Activated CD4-positive, alpha-beta T cell treated with anti-CD3 and anti-CD28 coated beads, Interleukin-2, amount 50 U/mL, for 24 hours (primary cell): ENCODE data around the gene CCDC9.
"Not testable (repeated sequence)": the region's sequence is repeated elsewhere in the genome, so short reads cannot be mapped to it uniquely, and the experiment has no call there.

Experiments used
- DNase-seq, 2 donors: peaks; one replicate each; pipeline ENCODE4 v3.0.0-alpha.2; 2020; ENCODE audit warnings: low read depth in 1 of 2, low spot score in 1 of 2

Gene CCDC9

DNA sequence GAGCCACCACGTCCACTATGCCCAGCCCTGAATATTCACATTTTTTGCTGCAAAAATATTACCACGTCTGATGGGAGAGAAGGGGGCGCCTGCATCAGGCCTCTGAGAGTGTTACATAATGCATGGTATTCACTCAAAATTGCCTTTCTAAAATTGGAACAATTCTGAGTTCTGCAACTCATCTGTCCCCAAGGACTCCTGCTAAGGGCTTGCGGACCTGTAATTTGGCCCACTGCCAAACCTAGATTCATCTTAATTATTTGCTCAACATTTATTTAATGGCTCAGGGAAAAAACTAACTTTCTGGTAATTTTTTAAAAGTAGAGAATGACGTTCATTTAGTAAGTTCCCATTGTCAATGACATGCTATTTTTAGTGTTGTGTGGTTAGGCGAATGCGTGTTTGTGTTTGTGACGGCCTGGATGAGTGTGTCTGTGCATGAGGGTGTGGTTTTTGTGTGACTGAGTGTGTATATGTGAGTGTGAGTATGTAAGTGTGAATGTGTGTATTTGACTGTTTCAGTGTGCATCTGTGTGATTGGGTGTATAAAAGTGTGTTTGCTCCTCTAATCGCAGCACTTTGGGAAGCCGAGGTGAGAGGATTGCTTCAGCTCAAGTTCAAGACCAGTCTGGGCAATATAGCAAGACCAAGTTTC lies 27.2 kb downstream of the CCDC9 start:
- no peak for DNase-seq

DNA sequence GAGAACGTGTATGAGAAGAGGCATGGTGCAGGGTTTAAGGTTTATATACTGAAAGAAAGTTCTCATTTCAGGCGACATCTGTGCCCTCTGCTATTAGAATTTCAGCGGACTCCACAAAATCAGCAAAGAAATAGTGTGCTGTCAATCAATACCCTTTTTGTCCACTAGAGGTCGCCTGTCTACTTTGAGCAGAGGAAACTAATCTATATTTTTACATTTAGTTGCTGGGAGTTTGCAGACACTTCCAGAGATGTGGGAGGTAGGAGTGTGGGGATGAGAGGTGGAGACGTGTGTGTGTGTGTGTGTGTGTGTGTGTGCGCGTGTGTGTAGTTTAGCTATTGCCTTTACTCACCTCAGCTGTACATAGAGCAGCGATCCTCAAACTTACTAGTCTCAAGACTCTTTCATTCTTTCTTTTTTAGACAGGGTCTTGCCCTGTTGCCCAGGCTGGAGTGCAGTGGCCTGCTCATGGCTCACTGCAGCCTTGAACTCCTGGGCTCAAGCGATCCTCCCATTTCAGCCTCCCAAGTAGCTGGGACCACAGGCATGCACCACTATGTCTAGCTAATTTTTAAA lies 28.1 kb downstream of the CCDC9 start:
- DNase-seq: peak in 1 of 2 donors; percentile 65

DNA sequence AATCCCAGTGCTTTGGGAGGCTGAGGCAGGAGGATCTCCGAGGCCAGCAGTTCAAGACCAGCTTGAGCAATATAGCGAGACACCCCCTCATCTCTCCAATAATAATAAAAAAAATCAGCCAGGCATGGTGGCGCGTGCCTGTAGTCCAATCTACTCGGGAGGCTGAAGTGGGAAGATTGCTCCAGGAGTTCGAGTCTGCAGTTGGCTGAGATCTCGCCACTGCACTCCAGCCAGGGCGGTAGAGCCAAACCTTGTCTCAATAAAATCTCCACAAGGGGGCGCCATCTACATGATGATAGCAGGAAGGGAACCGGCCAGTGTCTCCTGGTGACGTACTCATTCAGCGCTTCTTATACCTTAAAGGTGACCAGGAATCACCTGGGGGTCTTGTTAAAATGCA lies 39.7 kb downstream of the CCDC9 start:
- peak; percentile 26 to 88 for DNase-seq

DNA sequence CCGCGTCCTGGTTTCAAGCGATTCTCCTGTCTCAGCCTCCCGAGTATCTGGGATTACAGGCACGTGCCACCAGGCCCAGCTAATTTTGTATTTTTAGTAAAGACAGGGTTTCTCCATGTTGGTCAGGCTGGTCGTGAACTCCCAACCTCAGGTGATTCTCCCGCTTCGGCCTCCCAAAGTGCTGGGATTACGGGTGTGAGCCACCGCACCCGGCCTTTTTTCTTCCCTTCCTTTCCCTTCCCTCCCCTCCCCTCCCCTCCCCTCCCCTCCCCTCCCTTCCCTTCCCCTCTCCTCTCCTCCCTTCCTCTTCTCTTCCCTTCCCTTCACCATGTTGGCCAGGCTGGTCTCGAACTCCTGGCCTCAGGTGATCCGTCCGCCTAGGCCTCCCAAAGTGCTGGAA lies 44.5 kb downstream of the CCDC9 start:
- not testable (repeated sequence) for DNase-seq

DNA sequence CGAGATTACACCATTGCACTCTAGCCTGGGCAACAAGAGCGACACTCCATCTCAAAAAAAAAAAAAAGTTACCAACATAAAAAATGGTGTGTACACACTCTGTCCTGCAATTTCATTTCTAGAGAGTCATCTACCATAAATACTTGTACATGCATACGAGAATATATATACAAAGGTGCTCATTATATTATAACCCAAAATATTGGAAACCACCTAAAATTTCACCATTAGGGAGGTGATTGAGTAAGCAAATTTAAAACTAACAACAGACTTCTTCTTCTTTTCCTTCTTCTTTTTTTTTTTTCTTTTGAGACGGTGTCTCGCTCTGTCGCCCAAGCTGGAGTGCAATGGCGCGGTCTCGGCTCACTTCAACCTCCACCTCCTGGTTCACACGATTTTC lies 45.9 kb downstream of the CCDC9 start:
- DNase-seq: no peak

DNA sequence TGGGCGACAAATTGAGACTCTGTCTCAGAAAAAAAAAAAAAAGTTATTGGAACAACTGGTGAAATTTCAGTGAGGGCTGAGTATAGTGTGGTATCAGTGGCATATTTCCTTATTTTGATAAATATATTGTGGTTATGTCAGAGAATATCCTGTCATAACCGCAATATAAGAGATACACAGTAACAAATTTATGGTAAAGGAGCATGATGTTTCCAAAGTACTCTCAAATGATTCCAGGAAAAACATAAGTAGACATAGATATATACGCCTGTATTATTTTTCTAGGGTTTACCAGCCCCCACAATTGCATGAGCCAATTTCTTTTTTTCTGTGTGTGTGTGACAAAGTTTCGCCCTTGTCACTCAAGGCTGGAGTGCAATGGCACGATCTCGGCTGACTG lies 47.6 kb downstream of the CCDC9 start:
- no peak for DNase-seq

DNA sequence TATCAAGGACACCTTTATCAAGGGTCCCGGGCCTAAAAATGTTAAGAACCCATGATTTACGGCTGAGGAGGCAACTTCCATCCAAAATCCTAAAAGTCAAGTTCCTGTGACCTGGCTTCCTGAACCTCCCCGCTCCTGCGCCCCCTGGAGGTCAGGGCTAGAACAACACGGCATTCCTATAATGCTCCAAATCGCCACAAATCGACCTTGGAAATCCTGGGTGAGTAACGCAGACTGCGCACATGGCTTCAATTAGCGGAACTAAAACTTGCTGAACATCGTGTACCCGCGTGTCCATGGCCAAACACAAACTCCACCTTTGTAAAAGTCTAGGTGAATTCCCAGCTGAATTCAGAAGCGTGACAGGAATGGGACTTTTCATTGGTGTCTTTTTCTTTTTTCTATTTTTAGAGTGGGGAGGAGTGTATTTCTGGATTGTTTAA lies 49.0 kb downstream of the CCDC9 start:
- peak; percentile 21 to 35 for DNase-seq

DNA sequence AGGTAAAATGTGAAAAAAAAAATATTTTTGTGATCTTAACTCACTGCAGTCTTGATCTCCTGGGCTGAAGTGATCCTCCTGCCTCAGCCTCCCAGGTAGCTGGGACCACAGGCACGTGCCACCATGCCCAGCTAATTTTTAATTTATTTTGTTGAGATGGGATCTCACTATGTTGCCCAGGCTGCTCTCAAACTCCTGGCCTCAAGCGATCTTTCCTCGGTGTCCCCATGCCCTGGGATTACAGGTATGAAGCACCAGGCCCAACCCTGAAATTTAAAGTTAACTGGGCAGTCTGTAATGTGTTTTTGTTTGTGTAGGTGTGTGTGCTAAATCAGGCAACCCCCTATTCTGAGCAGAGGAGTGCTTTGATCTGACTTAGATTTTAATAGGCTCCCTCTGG lies 50.0 kb downstream of the CCDC9 start:
- no peak for DNase-seq

DNA sequence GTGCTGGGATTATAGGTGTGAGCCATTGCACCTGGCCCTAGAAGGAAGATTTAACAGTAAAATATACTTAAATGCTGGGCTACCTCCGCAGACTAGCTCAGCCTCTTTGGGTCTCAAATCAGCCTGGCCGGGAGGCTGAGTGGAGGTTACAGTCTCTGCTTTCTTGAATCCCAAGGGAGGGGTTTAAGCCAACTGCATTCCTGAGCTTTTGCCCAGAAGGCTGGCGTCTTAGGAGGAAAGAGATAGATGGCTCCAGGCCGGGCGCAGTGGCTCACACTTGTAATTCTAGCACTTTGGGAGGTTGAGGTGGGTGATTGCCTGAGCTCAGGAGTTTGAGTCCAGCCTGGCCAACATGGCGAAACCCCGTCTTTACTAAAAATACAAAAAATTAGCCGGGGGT lies 52.7 kb downstream of the CCDC9 start:
- DNase-seq: no peak

DNA sequence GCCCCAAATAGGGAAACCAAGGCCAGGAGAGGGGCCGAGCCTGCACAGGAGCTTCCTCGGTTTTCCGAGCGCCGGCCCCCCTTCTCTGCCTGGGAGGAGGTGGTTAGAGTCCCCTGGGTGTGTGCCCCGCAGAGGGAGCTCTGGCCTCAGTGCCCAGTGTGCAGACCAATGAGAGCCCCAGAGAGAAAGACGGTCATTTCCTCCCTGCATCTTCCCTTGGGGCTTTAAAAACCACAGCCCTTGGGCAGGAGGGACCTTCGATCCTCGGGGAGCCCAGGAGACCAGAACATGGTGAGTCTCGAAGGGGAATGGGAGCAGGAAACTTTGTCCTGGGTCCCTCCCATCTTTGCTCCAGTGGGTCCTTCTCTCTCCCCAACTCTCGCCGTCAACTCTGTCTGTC lies 53.3 kb downstream of the CCDC9 start, which contains the start of gene C5AR1:
Gene C5AR1, plus strand, starts transcription at position 254 of the 400 bp plus-strand sequence. Its CDS starts 35 bp downstream, at position 289.
- no peak for DNase-seq

DNA sequence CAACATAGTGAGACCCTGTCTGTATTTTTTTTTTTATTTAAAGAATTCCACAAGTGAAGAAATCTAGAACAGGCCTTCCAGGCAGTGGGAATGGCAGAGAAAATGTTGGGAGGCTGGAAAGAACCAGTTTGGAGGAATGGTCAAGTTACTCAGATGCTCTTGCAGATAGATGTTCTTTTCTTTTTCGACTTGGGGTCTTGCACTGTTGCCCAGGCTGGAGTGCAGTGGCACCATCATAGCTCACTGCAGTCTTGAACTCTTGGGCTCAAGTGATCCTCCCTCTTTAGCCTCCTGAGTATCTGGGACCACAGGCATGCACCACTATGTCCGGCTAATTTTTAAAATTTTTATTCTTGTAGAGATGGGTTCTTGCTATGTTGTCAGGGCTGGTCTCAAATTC lies 54.0 kb downstream of the CCDC9 start:
- no peak for DNase-seq

DNA sequence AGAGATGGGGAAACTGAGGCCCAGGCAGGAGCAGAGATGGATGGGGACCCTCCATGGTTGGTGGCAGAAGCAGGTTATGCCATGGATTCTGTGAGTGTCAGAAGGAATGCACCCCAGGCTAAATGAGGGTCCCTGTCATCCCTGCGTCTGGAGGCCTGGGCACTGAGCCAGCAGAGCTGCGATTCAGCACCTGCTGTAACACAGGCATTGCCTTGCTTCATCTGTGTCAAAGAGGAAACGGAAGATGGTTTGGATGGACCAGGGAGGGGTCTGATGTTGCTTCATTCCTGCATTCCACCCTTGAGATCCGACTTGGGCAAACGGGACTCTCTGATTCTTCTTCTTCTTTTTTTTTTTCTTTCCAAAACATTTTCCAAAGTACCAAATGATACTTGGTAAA lies 54.5 kb downstream of the CCDC9 start:
- no peak for DNase-seq

DNA sequence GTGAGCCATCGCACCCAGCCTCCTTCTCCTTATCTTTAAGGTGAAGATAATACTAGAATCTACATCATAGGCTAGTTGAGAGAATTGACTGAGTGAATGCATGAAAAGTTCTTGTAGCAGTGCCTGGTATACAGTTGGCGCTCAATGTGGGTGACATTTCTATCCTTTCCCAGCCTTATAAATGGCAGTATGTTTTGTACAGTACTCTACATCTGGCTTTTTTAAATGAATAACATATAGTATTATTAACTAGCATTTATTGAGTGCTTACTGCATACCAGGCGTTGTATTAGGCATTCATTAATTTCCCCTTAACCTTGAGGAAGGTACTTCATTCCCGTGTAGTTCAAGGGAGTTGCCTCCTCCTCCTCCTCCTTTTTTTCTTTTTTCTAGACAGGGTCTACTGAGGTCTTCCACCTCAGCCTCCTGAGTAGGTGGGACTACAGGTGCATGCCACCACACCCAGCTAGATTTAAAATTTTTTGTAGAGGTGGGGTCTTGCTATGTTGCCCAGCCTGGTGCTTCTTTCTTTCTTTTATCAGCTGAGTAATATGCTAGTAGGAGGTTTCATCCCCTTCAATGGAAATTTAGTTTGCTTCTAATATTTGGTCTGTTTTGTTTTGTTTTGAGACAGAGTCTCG lies 56.2 kb downstream of the CCDC9 start:
- DNase-seq: no peak

DNA sequence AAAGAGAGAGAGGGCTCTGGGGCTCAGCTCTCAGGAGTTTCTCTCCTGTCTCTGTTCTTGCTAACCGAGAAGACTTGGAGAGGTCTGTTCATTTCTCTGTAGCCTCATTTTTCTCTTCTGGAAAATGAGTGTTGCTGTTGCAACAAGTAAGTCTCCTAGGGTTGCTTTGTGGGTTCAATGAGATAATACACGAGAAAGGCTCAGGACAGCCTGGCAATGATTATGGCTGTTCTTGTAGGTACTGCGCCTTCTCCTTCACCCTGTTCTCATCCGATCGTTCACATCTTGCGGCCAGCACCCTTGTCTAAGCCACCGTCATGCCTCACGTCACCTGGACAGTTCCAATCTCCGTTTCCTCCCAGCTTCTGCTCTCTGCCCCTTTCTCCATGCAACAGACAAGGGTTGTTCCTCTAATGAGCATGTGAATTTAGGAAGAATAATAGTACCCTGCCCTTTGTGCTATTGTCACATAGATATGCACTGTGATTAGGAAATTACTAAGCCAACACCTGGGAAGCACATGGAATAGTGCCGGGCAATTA lies 57.5 kb downstream of the CCDC9 start:
- no peak for DNase-seq

DNA sequence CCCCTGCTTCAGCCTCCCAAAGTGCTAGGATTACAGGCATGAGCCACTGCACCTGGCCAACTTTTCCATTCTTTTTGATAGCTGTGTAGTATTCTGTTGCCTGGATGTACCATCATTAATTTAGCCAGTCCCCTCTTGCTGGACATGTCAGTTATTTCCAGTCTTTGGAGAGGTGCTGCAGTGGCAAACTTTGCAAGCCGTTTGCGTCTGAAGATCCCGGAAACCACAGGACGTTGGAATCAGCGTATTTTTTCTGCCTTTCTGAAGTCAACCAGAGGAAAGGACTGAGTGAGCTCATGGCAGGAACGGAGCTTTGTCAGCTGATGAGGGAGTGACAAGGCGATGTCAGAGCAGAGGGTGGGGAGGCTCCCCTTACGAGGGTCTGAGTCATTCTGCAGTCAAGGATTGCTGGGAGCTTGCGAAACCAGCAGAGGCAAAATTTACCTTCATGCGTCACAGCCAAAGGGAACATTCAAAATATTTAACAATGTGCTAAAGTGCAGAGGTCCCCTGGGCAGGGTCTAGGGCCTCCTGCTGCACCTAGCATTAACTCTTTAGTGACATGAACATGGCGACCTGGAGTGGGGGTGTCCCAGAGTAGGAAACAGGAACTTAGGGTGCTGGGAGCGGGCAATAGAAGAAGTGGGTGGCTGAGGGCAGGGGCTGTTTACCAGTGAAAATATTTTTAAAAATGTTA lies 58.9 kb downstream of the CCDC9 start:
- peak in 1 of 2 donors; percentile 5 for DNase-seq

DNA sequence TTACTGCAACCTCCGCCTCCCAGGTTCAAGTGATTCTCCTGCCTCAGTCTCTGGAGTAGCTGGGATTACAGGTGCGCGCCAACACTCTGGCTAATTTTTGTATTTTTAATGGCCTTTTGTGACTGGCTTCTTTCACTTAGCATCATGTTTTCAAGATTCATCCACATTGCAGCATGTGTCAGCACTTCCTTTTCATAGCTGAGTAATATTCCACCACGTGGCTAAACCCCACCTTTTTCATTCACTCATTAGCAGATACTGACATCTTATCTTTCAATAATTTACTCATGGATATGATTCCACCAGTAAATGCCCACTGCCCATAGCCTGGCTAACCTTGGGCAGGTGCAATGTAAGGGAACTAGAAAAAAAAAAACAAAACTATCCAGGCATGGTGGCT lies 60.2 kb downstream of the CCDC9 start:
- DNase-seq: no peak

DNA sequence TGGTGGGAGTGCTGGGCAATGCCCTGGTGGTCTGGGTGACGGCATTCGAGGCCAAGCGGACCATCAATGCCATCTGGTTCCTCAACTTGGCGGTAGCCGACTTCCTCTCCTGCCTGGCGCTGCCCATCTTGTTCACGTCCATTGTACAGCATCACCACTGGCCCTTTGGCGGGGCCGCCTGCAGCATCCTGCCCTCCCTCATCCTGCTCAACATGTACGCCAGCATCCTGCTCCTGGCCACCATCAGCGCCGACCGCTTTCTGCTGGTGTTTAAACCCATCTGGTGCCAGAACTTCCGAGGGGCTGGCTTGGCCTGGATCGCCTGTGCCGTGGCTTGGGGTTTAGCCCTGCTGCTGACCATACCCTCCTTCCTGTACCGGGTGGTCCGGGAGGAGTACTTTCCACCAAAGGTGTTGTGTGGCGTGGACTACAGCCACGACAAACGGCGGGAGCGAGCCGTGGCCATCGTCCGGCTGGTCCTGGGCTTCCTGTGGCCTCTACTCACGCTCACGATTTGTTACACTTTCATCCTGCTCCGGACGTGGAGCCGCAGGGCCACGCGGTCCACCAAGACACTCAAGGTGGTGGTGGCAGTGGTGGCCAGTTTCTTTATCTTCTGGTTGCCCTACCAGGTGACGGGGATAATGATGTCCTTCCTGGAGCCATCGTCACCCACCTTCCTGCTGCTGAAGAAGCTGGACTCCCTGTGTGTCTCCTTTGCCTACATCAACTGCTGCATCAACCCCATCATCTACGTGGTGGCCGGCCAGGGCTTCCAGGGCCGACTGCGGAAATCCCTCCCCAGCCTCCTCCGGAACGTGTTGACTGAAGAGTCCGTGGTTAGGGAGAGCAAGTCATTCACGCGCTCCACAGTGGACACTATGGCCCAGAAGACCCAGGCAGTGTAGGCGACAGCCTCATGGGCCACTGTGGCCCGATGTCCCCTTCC lies 63.9 kb downstream of the CCDC9 start:
- DNase-seq: no peak
